Glomerular visceral epithelial cell (primary cell): ENCODE measurements around the gene ADGRV1.
A peak's percentile ranks its signal among the peaks of the same experiment; 100 is the strongest.
"Not testable (repeated sequence)": the region's sequence is repeated elsewhere in the genome, so short reads cannot be mapped to it uniquely, and the experiment has no call there.

Source experiments
- DNase-seq: peaks from one replicate; pipeline ENCODE4 v3.0.0-alpha.2; 2016; ENCODE audit errors: extremely low spot score

Gene ADGRV1

DNA sequence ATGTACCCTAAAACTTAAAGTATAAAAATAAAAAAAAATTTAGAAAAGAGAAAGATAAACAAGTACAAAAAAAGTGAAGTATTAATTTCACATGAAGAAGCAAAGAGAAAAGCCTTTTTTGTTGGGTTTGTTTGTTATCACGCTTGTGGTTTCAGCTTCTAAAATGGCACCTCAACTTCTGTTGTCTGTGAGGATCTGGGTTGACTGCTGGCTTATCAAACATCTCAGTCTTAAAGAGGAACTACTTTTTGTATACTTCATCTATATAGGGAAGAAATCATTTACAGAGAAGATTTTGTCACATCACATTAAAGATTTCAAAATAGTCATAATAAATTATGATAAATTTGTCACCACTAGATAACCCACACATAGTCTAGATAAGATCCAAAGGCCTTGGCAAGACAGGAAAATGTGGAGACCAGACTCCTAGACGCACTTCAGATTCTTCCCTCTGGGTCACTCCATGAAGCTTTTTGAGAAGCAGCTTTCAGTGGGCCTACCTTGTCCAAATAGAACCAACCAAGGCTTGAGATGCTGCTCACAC is 8.8 kb upstream of the ADGRV1 start:
- no peak for DNase-seq

GRCh38 chr5:90550963-90551362 is 7.6 kb upstream of the ADGRV1 start:
- no peak for DNase-seq

GRCh38 chr5:90551376-90551775 is 7.2 kb upstream of the ADGRV1 start:
- no peak for DNase-seq

DNA sequence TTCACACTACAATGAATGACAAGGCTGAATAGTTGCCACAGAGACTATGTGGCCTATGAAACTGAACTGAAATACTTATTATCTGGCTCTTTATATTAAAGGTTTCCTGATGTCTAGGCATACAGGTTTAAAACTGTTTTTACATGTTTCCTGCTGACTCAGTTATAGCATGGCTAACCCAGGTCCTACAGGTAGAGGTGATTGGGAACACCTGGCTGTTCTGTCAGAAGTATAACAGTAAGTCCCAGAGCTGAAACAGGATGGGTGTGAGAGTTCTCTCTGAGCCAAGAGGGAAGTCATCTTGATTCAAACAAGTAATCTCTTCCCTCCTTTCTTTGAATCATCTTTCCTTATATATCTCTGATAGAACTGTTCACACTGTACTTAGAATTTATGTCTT is 4.9 kb upstream of the ADGRV1 start:
- no peak for DNase-seq

DNA sequence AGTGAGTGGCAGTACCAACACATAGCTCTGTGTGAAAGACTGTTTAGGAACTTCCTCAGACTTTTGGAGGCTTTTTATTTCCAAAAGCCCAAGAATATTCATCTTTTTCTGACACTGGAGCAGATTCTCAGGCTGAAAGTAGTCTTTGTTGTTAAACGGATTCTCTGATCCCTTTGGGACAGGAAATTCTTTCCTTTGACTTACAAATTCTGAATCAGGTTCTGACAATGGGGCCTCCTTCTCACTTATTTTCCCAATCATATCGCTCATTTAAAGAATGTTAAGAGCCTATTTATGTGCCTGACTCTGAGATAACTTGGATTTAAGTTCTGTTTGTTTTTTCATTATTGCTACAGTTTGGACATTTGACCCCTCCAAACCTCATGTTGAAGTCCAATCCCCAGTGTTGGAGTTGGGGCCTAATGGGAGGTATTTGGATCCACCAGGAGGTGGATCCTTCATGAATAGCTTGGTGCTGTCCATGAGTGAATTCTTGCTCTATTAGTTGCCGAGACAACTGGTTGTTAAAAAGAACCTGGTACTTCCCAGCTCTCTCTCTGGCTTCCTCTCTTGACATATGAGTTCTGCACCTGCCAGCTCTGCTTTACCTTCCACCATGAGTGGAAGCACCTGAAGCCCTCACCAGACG is 4.1 kb upstream of the ADGRV1 start:
- DNase-seq = no peak

DNA sequence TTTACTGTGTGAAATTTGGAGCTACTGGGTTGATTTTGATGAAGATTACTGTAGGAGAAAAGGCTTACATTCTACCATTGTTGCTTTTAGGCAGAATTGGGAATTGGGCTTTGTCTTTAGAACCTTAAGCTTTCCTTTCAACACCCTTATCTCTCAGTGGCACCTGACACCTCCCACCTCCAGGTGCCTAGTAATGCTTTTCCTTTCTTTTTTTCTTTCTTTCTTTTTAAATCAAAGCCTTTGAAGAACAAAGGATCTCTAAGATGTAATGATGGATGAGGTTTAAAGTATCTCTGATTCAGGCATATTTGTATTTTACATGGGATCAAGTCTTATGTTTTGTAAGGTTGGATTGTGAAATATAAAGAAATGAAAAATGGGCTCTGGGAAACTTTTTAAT is 2.9 kb upstream of the ADGRV1 start:
- no peak for DNase-seq

DNA sequence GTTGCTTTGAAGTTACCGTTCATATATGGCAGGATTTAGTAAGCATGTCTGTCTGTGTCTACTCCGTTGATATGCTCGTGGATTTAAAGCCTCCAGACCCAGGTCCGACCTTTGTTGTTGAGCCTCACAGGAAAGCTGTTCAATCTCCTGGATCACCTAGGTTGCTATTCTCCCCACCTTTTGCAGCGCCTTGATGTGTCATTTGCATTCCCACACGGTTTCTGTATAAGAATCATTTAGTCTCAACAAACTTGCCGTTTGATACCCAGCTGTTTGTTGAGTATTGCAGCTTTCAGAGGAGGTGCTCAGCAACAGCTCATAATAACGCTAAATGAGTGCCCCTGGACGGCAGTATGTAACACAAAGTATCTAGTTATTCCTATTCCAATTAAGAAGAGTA is 1.2 kb upstream of the ADGRV1 start:
- peak; percentile 1 for DNase-seq

DNA sequence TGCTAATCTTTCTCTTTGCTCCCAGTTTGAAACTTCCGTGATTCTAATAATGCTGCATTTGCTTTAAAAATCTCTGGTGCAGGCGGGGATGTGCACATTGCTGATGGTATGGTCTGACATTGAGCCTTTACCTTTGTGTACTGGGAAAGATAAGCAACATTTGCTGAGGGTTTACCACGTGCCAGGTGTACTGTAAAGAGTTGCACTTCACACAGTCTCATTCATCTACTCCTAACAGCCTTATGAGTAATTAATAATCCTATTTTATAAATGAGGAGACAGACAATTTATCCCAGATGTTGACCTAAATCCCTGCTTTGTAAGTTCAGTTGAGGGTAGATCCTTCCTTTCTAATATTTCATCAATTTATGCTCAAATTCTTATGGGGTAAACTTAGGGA is 726 bp upstream of the ADGRV1 start:
- no peak for DNase-seq

GRCh38 chr5:90560771-90561170 is 2.2 kb downstream of the ADGRV1 start:
- DNase-seq = no peak

DNA sequence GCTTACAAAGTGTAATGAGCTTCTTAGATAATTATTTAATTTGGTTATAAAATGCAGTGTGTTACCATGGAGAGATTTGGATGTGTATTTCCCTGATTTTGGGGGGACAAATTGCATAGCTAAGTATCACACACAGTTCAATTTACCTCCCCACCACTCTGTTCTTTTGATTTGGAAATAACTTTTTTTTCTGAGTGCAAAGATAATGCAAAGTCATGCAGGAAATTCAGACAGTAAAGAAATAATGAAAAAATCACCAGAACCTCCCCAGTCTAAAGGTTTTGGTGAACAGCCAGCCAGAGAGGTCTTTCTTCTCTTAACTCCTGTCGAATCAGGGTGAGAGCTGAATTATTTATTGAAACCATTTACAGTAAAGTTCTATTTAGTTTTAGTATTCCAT is 3.2 kb downstream of the ADGRV1 start:
- DNase-seq = no peak

GRCh38 chr5:90562341-90562740 is 3.7 kb downstream of the ADGRV1 start:
- DNase-seq = no peak

DNA sequence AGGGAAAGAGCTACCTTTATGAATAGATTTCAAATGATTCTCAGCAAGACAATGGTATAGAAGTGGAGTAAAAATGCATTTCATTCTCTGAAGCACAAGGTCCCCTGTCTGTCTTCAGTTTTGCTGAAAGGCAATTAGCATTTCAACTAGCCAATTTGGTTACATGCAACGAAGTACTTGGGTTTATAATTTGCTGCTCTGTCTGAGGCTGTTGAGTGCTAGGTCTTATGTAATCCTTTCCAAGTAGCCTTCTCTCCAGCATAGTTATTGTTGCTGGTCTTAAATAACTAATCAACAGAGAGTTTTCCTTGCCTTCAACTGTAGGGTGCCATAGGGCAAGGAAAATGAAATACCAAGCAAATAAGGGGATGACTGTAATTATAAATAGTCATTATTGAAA is 4.5 kb downstream of the ADGRV1 start:
- DNase-seq = no peak

- DNase-seq = no peak
Measured at GRCh38 chr5:90565491-90565890, 6.9 kb downstream of the ADGRV1 start.

DNA sequence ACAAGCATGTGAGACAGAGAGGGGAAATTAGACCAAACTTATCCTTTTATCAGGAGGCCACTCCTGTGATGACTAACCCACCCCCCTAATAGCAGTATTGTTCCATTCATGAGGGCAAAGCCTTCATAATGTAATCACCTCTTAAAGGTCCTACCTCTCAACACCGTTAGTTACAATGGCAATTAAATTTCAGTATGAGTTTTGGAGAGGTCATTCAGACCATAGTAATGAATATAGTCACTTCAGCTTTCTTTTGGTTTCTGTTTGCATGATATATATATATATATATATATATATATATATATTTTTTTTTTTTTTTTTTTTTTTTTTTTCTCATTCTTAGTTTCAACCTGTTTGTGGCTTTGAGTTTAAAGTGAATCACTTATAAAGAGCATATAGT is 10.5 kb downstream of the ADGRV1 start:
- DNase-seq = no peak

- no peak for DNase-seq
Measured at GRCh38 chr5:90570034-90570433, 11.4 kb downstream of the ADGRV1 start.

DNA sequence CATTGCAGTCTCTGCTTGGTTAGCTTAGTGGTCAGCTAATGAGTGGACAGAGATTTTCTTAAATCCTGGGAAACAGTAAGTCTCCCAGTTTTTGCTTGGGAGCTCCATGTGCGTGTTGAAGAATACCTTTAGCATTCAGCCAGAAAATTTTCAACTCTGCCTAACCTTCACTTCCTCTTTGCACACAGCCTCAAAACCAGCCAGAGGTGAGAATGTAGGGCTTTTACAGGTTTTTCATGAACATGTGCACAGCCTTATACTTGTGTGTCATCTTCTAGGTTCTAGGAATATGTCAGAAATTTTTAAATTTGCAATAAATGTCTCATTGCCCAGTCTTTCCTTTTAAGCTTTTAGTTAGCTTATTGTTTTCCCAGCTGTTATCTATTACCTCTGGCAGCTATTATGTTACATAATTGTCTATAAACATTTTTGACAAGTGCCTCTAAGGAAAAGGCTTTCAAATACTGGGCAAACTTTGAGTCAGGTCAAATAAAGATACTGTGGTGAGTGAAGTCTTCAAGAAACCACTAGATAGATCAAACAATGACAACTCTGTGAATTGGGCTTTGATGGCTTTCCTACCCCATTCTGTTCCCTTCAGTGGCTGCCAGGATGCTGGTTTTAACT is 12.7 kb downstream of the ADGRV1 start:
- no peak for DNase-seq

- no peak for DNase-seq
Measured at GRCh38 chr5:90575712-90576111, 17.1 kb downstream of the ADGRV1 start.

DNA sequence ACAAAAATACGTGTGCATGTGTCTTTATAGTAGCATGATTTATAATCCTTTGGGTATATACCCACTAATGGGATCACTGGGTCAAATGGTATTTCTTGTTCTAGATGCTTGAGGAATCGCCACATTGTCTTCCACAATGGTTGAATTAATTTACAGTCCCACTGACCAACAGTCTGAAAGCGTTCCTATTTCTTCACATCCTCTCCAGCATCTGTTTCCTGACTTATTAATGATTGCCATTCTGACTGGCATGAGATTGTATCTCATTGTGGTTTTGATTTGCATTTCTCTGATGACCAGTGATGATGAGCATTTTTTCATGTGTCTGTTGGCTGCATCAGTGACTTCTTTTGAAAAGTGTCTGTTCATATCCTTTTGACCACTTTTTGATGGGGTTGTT is 18.0 kb downstream of the ADGRV1 start:
- not testable (repeated sequence) for DNase-seq

DNA sequence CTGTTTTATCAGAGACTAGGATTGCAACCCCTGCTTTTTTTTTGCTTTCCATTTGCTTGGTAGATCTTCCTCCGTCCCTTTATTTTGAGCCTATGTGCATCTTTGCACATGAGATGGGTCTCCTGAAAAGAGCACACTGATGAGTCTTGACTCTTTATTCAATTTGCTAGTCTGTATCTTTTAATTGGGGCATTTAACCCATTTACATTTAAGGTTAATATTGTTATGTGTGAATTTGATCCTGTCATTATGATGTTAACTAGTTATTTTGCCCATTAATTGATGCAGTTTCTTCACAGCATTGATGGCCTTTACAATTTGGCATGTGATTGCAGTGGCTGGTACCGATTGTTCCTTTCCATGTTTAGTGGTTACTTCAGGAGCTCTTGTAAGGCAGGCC is 21.3 kb downstream of the ADGRV1 start:
- not testable (repeated sequence) for DNase-seq

GRCh38 chr5:90581956-90582355 is 23.4 kb downstream of the ADGRV1 start:
- DNase-seq = no peak

GRCh38 chr5:90585337-90585986 is 26.9 kb downstream of the ADGRV1 start:
- DNase-seq = no peak

DNA sequence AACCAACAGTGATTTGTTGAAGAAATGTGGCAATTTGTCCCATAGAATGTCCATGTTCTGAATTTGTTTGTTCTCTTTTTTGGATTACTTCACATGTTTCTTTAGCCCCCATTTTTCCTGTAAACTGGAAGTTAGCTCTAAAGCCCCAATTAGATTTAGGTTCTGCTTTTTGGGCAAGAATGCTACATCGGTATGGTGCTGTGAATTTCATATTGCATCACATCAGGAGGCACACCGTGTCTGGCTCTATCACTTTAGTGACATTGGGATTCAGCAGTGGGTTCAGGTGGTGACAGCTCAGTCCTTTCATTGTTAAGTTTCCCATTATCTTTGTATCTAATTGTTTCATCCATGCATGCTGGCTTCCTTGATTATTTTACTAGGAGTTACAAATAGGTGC is 27.9 kb downstream of the ADGRV1 start:
- DNase-seq = no peak

- DNase-seq = no peak
Measured at GRCh38 chr5:90590170-90590569, 31.6 kb downstream of the ADGRV1 start.
